GM21825 (cell line): ENCODE results near the gene RPL13.

Source experiments
- ATAC-seq: cut with Tn5 transposase; IDR thresholded peaks from one replicate; pipeline ENCODE4 v1.9.1; 2021; ENCODE audit warnings: mild to moderate bottlenecking, moderate library complexity; ENCODE audit not compliant: unreplicated experiment

The RPL13 gene

DNA sequence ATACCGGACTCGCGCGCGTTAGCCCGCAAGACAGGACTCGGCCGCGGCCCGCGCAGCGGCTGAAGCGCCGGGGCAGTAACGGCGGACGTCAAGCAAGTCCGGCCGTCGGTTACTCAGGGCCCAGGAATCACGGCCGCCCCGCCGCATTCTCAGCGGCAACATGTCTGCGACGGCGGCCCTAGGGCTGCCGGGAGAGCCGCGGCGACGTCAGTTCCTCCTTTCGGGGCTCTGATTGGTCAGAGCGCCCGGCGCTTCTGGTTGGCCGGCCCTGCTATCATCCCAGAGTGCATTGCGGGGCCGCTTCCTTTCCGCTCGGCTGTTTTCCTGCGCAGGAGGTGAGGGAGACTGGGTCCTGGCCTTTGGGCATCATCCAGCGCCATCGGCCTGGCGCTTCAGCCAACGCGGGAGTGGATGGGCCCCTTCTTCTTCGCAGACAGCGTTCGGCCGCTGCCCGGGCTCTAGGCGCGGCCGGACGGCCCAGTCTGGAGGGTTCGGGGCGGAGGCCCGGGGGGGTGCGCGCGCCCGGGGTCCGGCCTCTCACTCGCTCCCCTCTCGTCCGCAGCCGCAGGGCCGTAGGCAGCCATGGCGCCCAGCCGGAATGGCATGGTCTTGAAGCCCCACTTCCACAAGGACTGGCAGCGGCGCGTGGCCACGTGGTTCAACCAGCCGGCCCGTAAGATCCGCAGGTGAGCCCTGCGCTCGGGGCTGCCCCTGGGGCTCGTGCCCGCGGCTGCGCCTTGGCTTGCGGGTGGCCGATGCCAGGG lies at the start of gene RPL13:
TSS of gene RPL13 (plus strand) at position 305 of the 764 bp plus-strand sequence. CDS start at position 583, 278 bp downstream.
- ATAC-seq: peak; percentile 76

DNA sequence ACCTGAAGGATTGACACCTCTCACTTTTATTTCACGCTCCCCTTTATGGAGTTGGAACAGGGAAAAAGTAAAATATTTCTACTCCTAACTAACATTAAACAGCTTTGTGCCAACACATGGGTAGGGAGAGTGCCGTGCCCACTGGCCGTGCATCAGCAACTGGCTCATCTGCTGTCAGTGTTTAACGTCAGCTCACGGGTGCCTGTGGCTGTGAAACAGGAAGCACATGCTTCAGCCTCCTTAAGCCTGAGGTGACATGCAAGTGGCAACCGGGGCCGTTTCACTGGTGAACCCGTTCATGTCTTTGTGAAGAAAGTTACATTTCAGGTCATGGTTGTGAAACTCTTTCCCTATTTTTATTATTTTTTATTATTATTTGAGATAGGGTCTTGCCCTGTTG lies 49.1 kb upstream of the RPL13 start:
- ATAC-seq: no peak

DNA sequence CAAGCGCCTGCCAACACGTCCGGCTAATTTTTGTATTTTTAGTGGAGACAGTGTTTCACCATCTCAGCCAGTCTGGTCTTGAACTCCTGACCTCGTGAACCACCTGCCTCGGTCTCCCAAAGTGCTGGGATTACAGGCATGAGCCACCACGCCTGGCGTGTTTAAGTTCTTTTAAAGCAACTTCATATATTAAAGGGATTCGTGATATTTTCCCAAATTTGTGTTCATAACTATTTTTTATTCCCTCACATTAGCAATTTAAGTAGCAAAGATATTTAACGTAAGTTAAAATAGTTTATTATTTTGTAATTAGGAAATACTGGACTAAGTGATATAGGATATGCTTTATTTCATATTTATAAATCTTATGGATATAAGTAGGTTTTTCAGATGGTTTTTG lies 48.0 kb upstream of the RPL13 start:
- no peak for ATAC-seq

DNA sequence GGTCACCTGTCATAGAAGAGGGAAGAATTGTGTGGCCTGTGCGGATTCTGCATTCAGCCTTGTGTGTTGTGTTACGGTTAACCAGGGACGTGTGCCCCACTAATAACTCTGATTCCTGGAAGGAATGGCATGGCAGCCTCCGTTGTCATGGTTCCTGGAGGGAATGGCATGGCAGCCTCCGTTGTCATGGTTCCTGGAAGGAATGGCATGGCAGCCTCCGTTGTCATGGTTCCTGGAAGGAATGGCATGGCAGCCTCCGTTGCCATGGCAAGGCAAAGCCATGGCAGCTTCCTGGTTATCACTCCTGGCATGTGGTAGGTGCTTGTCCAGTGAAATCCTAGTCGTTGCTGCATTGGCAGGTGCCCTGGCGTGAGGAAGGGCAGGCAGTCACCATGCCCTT lies 43.4 kb upstream of the RPL13 start:
- ATAC-seq: no peak

DNA sequence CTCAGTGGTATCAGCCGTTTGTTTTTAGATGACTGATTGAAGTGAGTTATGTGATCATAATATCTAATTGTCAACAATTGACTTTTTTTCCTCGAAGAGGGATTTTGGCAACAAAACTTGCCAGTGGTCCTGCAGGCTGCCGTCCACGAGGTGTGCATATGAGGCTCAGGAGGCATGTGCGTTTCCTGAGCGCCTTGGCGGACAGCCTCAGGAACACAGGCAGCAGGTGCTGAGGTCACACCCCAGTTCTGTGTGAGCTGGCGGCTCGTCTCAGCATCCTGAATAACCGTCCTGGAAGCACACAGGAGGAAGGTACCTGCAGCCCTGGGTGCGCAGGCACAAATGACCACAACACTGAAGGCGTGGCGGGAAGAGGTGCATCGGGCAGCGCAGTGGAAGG lies 40.6 kb upstream of the RPL13 start:
- no peak for ATAC-seq

DNA sequence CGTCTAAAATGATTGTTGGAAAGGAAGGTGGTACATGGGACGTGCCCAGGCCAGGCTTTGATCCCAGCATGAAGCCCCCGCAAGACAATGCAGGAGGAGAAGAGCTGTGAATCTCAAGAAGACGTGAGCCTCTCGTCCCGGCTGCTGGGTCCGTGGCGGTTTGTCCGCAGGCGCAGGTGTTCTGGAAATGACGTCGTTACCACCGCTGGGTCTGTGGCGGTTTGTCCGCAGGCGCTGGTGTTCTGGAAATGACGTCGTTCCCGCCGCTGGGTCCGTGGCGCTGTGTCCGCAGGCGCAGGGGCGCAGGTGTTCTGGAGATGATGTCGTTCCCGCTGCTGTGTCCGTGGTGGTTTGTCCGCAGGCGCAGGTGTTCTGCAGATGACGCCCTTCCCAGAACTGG lies 38.2 kb upstream of the RPL13 start:
- no peak for ATAC-seq

DNA sequence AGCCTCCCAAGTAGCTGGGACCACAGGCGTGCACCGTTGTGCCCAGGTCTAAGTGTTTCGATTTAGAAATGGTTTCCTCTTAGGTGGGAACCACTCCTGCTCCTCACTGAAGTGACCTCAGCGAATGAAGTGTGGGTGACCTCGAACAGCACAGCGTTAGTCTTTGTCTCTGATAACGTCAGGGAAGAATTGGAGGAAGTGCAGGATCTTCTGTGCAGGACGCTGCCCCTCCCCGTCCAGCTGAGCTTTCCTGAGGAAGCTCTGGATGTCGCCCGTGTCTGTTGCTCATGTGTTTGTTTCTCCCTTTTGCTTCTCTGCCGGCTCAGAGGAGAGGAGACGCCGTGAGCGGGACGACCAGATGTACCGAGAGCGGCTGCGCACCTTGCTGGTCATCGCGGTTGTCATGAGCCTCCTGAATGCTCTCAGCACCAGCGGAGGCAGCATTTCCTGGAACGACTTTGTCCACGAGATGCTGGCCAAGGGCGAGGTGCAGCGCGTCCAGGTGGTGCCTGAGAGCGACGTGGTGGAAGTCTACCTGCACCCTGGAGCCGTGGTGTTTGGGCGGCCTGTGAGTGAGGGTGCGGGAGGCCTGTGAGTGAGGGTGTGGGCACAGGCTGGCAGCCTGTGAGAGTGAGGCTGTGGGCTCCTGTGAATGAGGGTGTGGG lies 36.7 kb upstream of the RPL13 start:
- no peak for ATAC-seq

DNA sequence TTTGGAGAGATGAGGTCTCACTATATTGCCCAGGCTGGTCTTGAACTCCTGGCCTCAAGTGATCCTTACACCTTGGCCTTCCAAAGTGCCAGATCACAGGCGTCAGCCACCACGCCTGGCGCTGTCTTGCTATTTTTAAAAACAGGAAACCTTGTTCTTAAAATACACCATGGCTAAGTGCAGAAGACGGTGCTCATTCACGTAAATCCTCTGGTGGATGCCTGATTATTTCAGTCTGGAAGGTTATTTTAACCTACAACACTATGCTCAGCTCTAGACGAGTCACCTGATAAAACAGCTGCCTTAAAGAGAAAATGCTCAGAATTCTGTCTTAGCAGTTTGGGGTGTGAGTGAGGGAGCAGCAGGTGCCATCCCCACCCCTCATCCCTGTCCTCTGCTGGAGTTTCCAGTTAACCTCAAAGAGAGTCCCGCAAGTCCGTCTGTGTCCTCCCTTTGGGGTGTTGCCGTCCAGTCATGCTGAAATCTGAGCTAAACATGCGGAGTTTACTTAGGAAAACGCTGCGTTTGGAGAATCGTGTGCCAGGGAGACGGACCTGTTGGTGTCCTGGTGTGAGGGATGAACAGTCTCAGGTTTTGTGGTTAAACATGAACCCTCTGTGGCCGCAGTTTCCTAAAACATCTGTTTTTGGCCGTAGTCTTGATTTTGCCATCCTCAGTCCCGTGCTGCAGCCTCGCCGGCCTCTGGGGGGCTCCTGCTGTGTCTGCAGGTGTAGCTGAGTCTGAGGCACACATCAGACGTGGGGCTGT lies 35.2 kb upstream of the RPL13 start:
- ATAC-seq: no peak

DNA sequence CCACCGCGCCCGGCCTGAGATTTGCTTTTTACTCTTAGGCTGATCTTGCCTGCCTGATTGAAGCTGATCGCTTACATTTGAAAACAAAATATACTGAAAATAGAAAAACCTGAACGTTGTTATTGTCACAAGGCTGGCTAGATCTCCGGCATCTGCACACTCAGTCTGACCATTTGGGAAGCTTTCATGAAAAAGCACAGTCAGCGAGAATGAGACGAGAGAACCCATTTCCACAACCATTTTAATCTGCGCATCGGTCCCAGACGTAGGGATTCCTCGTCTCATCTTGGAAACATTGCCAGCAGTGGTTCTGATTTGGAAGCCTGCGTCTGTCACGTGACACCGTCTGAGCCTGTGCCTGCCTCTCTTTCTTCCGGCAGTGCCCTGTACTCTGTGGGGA lies 31.4 kb upstream of the RPL13 start:
- no peak for ATAC-seq

DNA sequence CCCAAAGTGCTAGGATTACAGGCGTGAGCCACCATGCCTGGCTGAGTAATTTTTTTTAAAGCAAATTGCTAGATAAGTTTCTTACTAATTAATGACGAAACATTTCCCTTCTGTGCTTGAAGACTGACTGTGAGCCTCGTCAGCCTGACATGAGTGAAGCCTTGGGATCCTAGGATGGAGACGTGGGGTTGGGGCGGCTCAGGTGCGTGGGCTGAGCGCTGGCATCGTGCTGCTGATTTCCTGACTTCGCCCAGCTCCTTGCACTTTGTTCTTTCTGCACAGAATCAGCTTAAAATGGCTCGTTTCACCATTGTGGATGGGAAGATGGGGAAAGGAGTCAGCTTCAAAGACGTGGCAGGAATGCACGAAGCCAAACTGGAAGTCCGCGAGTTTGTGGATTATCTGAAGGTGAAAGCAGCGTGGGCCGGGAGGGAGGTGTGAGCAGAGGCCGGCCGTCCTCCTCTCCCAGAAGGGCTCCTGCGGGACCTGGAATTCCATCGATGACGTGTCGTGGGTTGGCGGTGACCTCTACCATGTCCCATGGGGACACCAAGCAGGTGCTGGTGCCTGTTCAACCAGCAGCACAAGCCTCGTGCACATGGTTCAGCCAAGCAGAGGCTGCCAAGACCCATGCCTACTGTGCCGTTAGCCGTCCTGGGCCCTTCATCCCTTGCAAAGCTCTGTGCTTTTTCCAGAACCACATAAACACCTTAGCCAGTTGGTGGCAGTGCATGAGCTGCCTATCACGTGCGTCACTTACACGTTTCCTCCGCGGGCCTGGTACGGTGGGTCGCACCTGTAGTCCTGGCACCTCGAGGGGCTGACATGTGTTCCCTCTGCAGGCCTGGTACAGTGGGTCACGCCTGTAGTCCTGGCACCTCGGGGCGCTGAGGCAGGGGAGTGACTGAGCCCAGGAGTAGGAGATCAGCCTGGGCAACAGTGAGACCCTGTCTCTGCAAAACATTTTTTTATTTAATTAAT lies 29.8 kb upstream of the RPL13 start:
- no peak for ATAC-seq

DNA sequence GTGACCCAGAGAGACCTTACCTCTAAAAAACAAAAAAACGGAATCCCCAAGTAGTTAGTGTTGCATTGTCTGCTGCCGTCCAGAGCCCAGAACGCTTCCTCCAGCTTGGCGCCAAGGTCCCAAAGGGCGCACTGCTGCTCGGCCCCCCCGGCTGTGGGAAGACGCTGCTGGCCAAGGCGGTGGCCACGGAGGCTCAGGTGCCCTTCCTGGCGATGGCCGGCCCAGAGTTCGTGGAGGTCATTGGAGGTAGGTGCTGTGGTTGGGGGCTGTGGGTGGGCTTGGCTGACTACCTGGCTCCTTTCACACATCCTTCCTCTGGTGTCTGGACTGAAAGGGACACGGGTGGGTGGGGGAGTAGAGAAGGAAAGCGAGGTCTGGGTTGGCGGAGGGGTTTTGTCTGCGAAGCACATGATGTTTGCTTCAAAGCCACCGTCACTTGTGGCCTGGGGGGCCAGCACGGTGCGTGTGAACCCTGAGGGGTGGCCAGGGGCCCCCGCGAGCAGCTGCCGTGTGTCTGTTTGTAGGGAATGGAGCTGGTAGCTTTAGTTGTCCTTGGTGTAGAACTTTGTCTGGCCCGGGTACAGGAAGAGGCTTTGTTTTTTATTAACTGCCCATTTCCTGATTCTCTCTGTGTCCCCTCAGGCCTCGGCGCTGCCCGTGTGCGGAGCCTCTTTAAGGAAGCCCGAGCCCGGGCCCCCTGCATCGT lies 28.5 kb upstream of the RPL13 start:
- no peak for ATAC-seq

DNA sequence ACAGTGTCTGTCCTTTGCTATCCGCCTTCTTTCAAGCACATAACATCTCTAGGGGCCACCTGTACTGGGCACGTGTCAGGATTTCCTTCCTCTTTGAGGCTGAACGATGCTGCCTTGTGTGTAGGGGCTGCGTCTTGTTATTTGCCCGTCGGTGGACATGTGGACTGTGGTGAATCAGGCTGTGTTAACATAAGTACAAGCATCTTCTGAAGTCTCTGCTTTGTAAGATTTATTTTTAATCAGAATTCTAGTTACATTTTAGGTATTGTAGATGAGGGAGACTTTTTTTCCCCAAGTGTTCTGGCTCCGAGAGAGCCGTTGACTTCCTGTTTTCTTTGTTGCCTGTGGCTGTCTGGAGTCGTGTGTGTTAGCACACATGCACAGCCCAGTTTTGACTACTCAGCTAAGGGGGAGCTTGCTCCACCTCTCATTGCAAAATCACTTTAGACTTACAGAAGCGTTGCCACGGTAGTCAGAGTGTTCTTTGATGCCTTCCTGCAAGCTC lies 26.2 kb upstream of the RPL13 start:
- no peak for ATAC-seq

DNA sequence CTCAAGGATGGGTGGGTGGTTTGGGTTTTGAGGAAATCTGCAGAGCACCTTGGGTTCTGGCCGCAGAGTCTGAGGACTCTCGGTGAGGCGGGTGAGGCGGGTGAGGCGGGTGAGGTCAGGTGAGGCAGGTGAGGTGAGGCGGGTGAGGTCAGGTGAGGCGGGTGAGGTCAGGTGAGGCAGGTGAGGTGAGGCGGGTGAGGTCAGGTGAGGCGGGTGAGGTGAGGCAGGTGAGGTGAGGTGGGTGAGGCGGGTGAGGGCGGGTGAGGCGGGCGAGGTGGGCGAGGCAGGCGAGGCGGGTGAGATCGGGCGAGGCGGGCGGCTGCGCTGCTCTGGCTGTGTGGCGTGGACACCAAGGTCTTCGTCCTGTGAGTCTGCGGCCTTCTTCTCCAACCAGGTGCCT lies 24.1 kb upstream of the RPL13 start:
- ATAC-seq: no peak

DNA sequence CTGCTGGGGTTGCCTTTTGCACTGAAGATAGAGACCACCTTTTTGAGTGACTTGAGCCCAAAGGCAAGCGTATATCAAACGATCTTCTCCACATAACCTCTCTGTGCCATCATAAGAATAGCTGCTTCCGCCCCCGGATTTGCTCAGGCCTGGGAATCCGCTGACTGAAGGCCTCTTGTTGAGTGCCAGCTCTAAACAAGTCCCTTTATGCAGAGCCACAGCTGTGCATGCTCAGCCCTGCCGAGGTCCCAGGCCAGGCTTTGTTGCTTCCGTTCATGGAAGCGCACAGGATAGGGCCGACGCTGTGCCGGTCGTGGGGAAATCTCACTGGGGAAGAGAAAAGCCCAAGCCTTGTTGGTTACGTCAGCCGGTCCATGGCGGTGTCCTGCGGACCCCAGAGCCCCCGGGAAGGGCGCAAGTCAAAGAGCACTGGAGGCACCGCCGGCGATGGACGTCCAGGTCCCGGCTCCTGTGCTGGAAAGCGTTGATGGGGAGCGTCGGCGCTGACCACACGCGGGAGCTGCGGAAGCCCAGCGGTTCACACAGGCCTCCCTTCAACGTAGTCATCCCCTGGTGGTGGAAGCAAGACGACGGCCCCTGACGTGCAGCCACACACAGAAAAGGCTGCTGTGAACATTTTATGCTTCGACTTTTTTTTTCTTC lies 23.5 kb upstream of the RPL13 start:
- no peak for ATAC-seq

DNA sequence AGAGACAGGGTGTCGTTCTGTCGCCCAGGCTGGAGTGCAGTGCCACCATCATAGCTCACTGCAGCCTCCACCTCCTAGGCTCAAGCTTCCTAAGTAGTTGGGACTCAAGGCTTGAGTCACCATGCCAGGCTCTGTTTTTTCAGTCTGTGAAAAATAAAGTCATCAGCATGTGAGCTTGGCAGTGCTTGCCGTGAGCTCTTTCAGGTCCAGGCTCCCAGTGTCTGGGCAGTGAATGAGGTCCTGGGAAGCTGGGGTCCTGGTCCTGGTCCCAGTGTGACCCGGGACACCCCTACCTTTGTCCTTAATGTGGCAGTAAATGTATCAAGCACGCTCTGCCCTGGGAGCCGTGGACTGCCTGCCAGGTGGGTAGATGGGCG lies 22.9 kb upstream of the RPL13 start:
- no peak for ATAC-seq

DNA sequence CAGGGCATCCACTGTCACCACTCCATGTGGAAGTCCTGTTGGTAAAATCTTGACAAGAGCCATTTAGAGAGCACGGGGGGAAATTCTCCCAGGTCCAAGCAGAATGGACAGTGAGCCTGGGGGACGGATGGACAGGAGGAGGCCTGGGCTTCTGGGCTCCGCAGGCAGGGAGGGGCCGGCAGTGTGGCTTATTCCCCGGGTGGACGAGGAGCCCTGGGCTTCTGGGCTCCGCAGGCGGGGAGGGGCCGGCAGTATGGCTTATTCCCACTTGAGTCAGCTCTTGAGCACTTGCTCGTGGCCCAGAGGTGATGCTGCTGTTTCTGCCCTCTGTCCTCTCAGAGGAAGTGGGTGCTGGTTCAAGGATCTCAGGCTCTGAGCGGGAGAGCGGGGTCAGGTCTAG lies 22.2 kb upstream of the RPL13 start:
- ATAC-seq: no peak

DNA sequence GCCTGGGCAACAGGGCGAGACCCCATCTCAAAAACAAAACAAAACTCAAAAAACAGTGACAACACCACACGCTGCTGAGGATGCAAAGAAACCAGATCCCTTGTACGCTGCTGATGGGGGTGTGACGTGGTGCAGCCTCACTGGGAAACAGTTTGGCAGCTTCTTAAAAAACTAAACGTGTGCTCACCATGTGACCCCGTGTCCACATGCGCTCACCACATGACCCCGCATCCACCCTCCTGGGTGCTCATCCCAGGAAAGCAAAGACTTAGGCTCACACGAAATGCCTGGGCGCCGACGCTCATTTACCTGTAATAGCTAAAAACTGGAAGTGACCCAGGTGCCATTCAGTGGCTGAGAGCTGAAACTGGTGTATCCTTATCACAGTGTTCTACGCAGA lies 19.9 kb upstream of the RPL13 start:
- ATAC-seq: no peak

DNA sequence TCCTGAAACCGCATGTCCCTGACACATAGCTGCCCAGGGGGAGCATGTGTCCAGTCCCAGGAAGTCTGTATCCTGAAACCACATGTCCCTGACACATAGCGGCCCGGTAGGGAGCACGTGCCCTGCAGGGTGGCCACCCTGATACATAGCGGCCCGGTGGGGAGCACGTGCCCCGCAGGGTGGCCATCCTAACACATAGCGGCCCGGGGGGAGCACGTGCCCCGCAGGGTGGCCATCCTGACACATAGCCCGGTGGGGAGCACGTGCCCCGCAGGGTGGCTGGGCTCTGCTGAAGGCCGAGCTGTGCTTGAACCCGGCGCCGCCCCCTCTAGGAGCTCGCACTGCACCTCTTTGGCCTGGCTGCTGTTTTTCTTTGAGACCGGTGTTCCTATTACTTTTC lies 18.7 kb upstream of the RPL13 start:
- no peak for ATAC-seq

DNA sequence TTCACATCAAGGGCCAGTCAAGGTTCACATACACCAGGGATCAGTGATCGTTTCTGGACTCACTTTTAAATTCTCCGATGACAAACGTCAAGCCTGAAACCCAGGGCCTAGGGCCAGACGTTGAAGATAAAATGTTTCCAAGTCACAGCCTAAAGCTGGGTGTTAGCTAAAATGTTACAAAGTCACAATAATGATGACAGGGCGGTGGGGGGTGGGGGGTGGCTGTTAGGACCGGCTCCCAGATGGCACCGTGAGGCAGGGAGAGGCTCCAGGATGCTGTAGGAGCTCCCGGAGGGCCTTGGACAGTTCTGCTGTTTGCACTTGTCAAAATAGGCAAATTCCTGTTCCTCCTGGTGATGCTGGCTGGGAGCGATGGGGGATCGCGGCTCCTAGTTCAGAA lies 16.4 kb upstream of the RPL13 start:
- ATAC-seq: no peak

DNA sequence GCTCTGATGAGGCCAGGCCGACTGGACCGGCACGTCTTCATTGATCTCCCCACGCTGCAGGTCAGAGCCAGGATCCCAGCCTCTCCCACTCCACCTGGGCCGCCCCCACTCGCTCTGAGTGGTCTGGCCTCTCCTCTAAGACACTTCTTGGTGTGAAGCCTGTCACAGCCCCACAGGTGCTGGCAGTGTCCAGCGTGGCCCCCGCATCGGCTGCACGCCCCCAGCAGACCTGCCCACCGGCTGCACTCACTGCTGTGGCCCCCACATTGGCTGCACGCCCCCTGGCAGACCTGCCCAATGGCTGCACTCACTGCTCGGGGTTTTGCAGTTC lies 15.8 kb upstream of the RPL13 start:
- no peak for ATAC-seq
